HEK293 (cell line): ENCODE results near the gene M1AP.

Source experiments
- CTCF ChIA-PET: fragments of 350-600 bp; formaldehyde crosslinking; extraction: SDS; loops from one replicate; lab custom pipeline; 2021; ENCODE audit warnings: antibody characterized with exemption; lab: Yijun Ruan, JAX
- POLR2A ChIA-PET: fragments of 300-600 bp; formaldehyde crosslinking; extraction: SDS; loops from one replicate; lab custom pipeline; 2020; ENCODE audit warnings: antibody characterized with exemption, inconsistent platforms; lab: Yijun Ruan, JAX
- H3K27ac ChIP-seq: fragments of 200-500 bp; sonication (Bioruptor generic); 2 replicates; pipeline ENCODE4 v1.5.1; 2014; ENCODE audit warnings: low read depth, low read length, control low read depth, inconsistent platforms; ENCODE audit errors: extremely low read depth
- H3K36me3 ChIP-seq, 2 experiments: fragments of 200-500 bp in 1 of 2; sonication (Bioruptor generic) in 1 of 2; 1 replicate in 1 of 2; 2 replicates in 1 of 2; pipeline ENCODE4 v1.5.1; 2014 to 2017; ENCODE audit warnings: inconsistent platforms in 2 of 2, low read length in 2 of 2; ENCODE audit not compliant: control insufficient read depth in 2 of 2, insufficient read depth in 1 of 2
- H3K4me1 ChIP-seq: fragments of 200-500 bp; sonication (Bioruptor generic); 2 replicates; pipeline ENCODE4 v1.5.1; 2014; ENCODE audit warnings: mild to moderate bottlenecking, low read length, inconsistent platforms; ENCODE audit not compliant: control insufficient read depth, insufficient read depth
- H3K4me3 ChIP-seq: 2 replicates; pipeline ENCODE4 v1.5.1; 2011; ENCODE audit warnings: low read depth, mild to moderate bottlenecking, control low read depth, low read length, moderate library complexity
- H3K9me3 ChIP-seq: fragments of 200-500 bp; sonication (Bioruptor generic); 2 replicates; pipeline ENCODE4 v1.5.1; 2014; ENCODE audit warnings: low read depth, low read length, inconsistent platforms; ENCODE audit not compliant: control insufficient read depth, insufficient read depth
- BCL6B ChIP-seq: fragments of 450-650 bp; formaldehyde crosslinking; IDR thresholded peaks from 2 replicates; pipeline ENCODE4 v1.5.1; 2017; ENCODE audit warnings: missing biosample characterization, missing genetic modification characterization
- CTCF ChIP-seq: fragments of 450-650 bp; formaldehyde crosslinking; IDR thresholded peaks from 2 replicates; pipeline ENCODE4 v1.5.1; 2016; ENCODE audit warnings: missing biosample characterization, missing genetic modification characterization
- KLF16 ChIP-seq: fragments of 450-650 bp; formaldehyde crosslinking; IDR thresholded peaks from 2 replicates; pipeline ENCODE4 v1.5.1; 2017; ENCODE audit warnings: missing biosample characterization, missing genetic modification characterization
- KLF7 ChIP-seq: fragments of 450-650 bp; formaldehyde crosslinking; IDR thresholded peaks from 2 replicates; pipeline ENCODE4 v1.5.1; 2016; ENCODE audit warnings: missing biosample characterization, missing genetic modification characterization, borderline replicate concordance
- OVOL3 ChIP-seq: fragments of 450-650 bp; formaldehyde crosslinking; IDR thresholded peaks from 2 replicates; pipeline ENCODE4 v1.5.1; 2016; ENCODE audit warnings: missing biosample characterization, missing genetic modification characterization
- YY1 ChIP-seq: fragments of 450-650 bp; formaldehyde crosslinking; IDR thresholded peaks from 2 replicates; pipeline ENCODE4 v1.5.1; 2018; ENCODE audit warnings: missing biosample characterization, missing genetic modification characterization
- ZBTB49 ChIP-seq: fragments of 450-650 bp; formaldehyde crosslinking; IDR thresholded peaks from 2 replicates; pipeline ENCODE4 v1.5.1; 2016; ENCODE audit warnings: missing biosample characterization, missing genetic modification characterization, low read depth
- ZBTB7A ChIP-seq: fragments of 450-650 bp; formaldehyde crosslinking; IDR thresholded peaks from 2 replicates; pipeline ENCODE4 v1.5.1; 2016; ENCODE audit warnings: low read depth, missing biosample characterization, missing genetic modification characterization
- ZNF280C ChIP-seq: fragments of 450-650 bp; formaldehyde crosslinking; IDR thresholded peaks from 2 replicates; pipeline ENCODE4 v1.5.1; 2016; ENCODE audit warnings: missing biosample characterization, missing genetic modification characterization
- ZNF302 ChIP-seq: fragments of 450-650 bp; formaldehyde crosslinking; IDR thresholded peaks from 2 replicates; pipeline ENCODE4 v1.5.1; 2016; ENCODE audit warnings: missing biosample characterization, missing genetic modification characterization, low read depth
- ZNF341 ChIP-seq: fragments of 450-650 bp; formaldehyde crosslinking; IDR thresholded peaks from 2 replicates; pipeline ENCODE4; 2016; ENCODE audit warnings: low read depth, missing biosample characterization, missing genetic modification characterization
- ZNF362 ChIP-seq: fragments of 450-650 bp; formaldehyde crosslinking; IDR thresholded peaks from 2 replicates; pipeline ENCODE4 v1.5.1; 2016; ENCODE audit warnings: missing biosample characterization, missing genetic modification characterization
- ZNF404 ChIP-seq: fragments of 450-650 bp; formaldehyde crosslinking; IDR thresholded peaks from 2 replicates; pipeline ENCODE4 v1.5.1; 2017; ENCODE audit warnings: missing biosample characterization, missing genetic modification characterization
- ZNF580 ChIP-seq: fragments of 450-650 bp; formaldehyde crosslinking; IDR thresholded peaks from 2 replicates; pipeline ENCODE4 v1.5.1; 2016; ENCODE audit warnings: missing biosample characterization, missing genetic modification characterization
- ZNF585B ChIP-seq: fragments of 450-650 bp; formaldehyde crosslinking; IDR thresholded peaks from 2 replicates; pipeline ENCODE4 v1.5.1; 2016; ENCODE audit warnings: missing biosample characterization, missing genetic modification characterization
- ZNF596 ChIP-seq: fragments of 450-650 bp; IDR thresholded peaks from 2 replicates; pipeline ENCODE4 v1.5.0; 2018; ENCODE audit warnings: missing biosample characterization, mild to moderate bottlenecking, missing genetic modification characterization, moderate library complexity
- ZNF654 ChIP-seq: fragments of 450-650 bp; formaldehyde crosslinking; IDR thresholded peaks from 2 replicates; pipeline ENCODE4 v1.5.1; 2016; ENCODE audit warnings: low read depth, missing biosample characterization, missing genetic modification characterization
- ZNF701 ChIP-seq: fragments of 450-650 bp; formaldehyde crosslinking; IDR thresholded peaks from 2 replicates; pipeline ENCODE4 v1.5.1; 2016; ENCODE audit warnings: missing biosample characterization, missing genetic modification characterization
- ZNF76 ChIP-seq: fragments of 450-650 bp; formaldehyde crosslinking; IDR thresholded peaks from 2 replicates; pipeline ENCODE4; 2016; ENCODE audit warnings: low read depth, missing biosample characterization, missing genetic modification characterization, borderline replicate concordance
- ZNF785 ChIP-seq: fragments of 450-650 bp; formaldehyde crosslinking; IDR thresholded peaks from 2 replicates; pipeline ENCODE4 v1.5.1; 2016; ENCODE audit warnings: missing biosample characterization, missing genetic modification characterization
- ZNF843 ChIP-seq: fragments of 450-650 bp; formaldehyde crosslinking; IDR thresholded peaks from 2 replicates; pipeline ENCODE4 v1.5.1; 2016; ENCODE audit warnings: missing biosample characterization, missing genetic modification characterization

Gene M1AP

GRCh38 chr2:74593826-74594772, 54.0 kb downstream of the M1AP start (continued):
- TF ChIP-seq YY1 (tag by site-specific recombination), result no peak

GRCh38 chr2:74588664-74589063, 59.5 kb downstream of the M1AP start:
- H3K27ac ChIP-seq, result no peak overlapping the region
- TF ChIP-seq ZNF302 (tag by site-specific recombination) (no peak), OVOL3 (tag by site-specific recombination) (no peak), ZNF585B (no peak), ZBTB49 (tag by site-specific recombination) (no peak), ZNF280C (tag by site-specific recombination) (no peak), ZNF785 (tag by site-specific recombination) (no peak), ZNF76 (tag by site-specific recombination) (no peak), ZBTB7A (no peak), ZNF654 (tag by site-specific recombination) (no peak), ZNF701 (tag by site-specific recombination) (no peak), ZNF404 (tag by site-specific recombination) (no peak), ZNF362 (tag by site-specific recombination) (no peak), ZNF843 (tag by site-specific recombination) (no peak)
- ChIA-PET CTCF (interaction anchor here (0.6 to 6.0 kb wide), 19 partner anchors 9 to 908 kb away, joined by 3 to 72 read pairs (median 4); partner anchors contain the start of genes CCDC142 and TTC31), POLR2A (interaction anchor here (1.0 to 2.0 kb wide), 6 partner anchors 59 to 131 kb away, joined by 3 to 6 read pairs (median 4); partner anchors contain the start of genes AUP1, CCDC142, HTRA2 and MOGS)
- no peaks in the 10 kb centered on the region for H3K9me3 ChIP-seq
- no peaks in the 10 kb centered on the region for H3K4me1 ChIP-seq
- H3K36me3 ChIP-seq, result no peaks in the 10 kb centered on the region
- H3K4me3 ChIP-seq, result no peak overlapping the region

GRCh38 chr2:74587664-74588277, 60.4 kb downstream of the M1AP start:
- H3K9me3 ChIP-seq, result no peaks in the 10 kb centered on the region
- no peaks in the 10 kb centered on the region for H3K36me3 ChIP-seq
- H3K4me1 ChIP-seq, result no peaks in the 10 kb centered on the region
- ChIA-PET POLR2A (interaction anchor here (0.5 to 2.0 kb wide), 7 partner anchors 34 to 326 kb away, joined by 3 to 7 read pairs (median 4); partner anchors contain the start of genes AUP1, CCDC142, HTRA2 and LOXL3), CTCF (interaction anchor here (0.5 to 6.0 kb wide), 33 partner anchors 9 to 908 kb away, joined by 3 to 72 read pairs (median 4); partner anchors contain the start of genes CCDC142 and TTC31)
- no peak overlapping the region for H3K4me3 ChIP-seq
- H3K27ac ChIP-seq, result no peak overlapping the region
- TF ChIP-seq ZNF580 (tag by site-specific recombination) (no peak), CTCF (tag by site-specific recombination) (peak; percentile 63; the same call in 1 of the 2 replicates), ZNF596 (tag by site-specific recombination) (no peak), KLF16 (tag by site-specific recombination) (no peak), ZNF341 (tag by site-specific recombination) (no peak), KLF7 (tag by site-specific recombination) (no peak), BCL6B (tag by site-specific recombination) (no peak), ZNF654 (tag by site-specific recombination) (peak; percentile 78)
